Measurements from ENCODE around the gene NCOR1.

- TF ChIP-seq YY1 (IDR thresholded peaks at IDR 0.05; ENCODE audit: low read depth) (peak; percentile 89), RAD21 (IDR thresholded peaks at IDR 0.05; ENCODE audit: low read depth) (no peak), FOXM1 (IDR thresholded peaks at IDR 0.05; ENCODE audit: borderline replicate concordance, low read depth) (peak; percentile 53; the same call in 1 of the 2 replicates), EP300 (IDR thresholded peaks at IDR 0.05; ENCODE audit: borderline replicate concordance) (peak; percentile 55; the same call in 1 of the 2 replicates), TAF1 (IDR thresholded peaks at IDR 0.05; ENCODE audit: low read depth) (peak; percentile 93), CEBPB (IDR thresholded peaks at IDR 0.05) (no peak), MAX (IDR thresholded peaks at IDR 0.05) (peak; percentile 93), ZBTB7A (IDR thresholded peaks at IDR 0.05; ENCODE audit: low read depth) (0 out of 2 replicates have a peak, but pooled peaks have one; percentile 46), EGR1 (IDR thresholded peaks at IDR 0.05) (no peak)
- TF ChIP-seq, protein P1, sequence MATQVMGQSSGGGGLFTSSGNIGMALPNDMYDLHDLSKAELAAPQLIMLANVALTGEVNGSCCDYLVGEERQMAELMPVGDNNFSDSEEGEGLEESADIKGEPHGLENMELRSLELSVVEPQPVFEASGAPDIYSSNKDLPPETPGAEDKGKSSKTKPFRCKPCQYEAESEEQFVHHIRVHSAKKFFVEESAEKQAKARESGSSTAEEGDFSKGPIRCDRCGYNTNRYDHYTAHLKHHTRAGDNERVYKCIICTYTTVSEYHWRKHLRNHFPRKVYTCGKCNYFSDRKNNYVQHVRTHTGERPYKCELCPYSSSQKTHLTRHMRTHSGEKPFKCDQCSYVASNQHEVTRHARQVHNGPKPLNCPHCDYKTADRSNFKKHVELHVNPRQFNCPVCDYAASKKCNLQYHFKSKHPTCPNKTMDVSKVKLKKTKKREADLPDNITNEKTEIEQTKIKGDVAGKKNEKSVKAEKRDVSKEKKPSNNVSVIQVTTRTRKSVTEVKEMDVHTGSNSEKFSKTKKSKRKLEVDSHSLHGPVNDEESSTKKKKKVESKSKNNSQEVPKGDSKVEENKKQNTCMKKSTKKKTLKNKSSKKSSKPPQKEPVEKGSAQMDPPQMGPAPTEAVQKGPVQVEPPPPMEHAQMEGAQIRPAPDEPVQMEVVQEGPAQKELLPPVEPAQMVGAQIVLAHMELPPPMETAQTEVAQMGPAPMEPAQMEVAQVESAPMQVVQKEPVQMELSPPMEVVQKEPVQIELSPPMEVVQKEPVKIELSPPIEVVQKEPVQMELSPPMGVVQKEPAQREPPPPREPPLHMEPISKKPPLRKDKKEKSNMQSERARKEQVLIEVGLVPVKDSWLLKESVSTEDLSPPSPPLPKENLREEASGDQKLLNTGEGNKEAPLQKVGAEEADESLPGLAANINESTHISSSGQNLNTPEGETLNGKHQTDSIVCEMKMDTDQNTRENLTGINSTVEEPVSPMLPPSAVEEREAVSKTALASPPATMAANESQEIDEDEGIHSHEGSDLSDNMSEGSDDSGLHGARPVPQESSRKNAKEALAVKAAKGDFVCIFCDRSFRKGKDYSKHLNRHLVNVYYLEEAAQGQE (IDR thresholded peaks at IDR 0.05; ENCODE audit: low read depth) = no peak; the same call in 1 of the 2 replicates
Measured at GRCh38 chr17:15999141-15999973, 216.0 kb downstream of the NCOR1 start, which contains the start of the genes TTC19 and ZSWIM7.

Measured in Ishikawa (cell line).